Smooth muscle cell of the brain vasculature (primary cell): Measurements from ENCODE around the gene CACHD1.

Experiments
- DNase-seq: peaks from one replicate; pipeline ENCODE4 v3.0.0-alpha.2; 2012; ENCODE audit warnings: low read depth, low spot score

Gene CACHD1

DNA sequence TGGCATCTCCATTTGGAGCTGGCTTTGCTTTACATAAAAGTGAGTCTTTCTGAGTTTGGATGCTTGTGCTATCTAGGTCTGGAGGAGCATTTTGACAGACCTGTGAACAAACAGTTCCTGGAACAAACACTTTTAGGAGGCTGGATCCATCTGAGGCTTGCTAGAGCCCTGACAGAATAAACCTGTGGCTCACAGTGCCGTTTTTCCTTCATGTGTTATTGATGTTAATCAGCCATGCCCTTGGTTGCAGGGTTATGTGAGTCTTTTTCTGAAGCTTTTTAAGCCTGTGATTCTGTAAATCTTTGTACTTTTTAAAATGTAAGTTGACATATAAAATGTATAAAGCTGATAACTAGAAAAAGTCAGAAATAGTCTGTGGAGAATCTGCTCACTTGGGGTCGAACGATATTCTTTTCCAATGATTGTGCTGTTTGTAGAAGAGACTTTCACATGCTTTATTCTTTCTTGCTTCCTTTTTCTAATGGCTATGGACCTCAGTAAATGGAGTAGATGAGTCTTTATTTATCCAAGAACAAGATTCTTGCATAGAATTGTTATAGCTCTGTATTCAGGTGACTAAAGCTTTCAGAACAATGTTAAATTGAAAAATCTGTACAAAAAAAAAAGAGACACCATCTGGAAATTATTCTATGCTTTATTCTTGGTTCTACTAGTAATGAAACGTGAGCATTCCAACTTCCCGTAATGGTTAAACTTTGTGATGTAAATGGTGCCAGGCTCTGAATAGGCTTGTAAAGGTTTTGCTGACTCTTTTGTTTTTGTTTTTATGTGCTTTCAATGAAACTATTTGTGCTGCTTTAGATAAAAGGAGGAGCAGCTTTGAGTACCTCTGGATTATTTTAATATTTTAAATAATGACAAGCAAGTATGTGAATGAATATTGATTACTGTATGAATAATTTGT is 53.7 kb downstream of the CACHD1 start:
- no peak for DNase-seq

- no peak for DNase-seq
Observed at GRCh38 chr1:64524614-64525013, 54.7 kb downstream of the CACHD1 start.

DNA sequence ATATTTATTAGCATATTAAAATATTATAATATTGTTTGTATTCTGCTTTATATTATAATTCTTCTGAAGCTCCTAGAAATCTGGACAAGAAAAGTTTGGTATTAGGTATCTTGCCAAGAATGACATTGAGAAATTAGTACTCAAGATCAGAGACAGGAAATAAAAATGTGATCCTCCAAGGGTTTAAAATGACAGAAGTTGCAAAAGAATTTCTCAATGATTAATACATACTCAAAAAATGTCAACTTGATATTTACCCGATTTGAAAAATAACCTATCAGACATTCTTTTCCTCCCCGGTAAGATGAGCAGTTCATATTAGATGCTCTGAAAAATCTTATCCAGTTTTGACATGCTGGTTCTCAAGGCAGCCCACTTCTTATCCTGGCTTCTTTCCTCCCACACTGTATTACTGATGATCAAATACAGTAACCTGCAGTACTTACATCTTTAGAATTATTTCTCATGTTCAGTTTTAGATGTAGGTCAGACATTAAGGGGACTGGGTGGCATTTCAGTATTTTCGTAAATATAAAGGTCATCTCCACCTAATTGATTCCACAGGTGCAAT is 55.3 kb downstream of the CACHD1 start:
- DNase-seq = no peak

DNA sequence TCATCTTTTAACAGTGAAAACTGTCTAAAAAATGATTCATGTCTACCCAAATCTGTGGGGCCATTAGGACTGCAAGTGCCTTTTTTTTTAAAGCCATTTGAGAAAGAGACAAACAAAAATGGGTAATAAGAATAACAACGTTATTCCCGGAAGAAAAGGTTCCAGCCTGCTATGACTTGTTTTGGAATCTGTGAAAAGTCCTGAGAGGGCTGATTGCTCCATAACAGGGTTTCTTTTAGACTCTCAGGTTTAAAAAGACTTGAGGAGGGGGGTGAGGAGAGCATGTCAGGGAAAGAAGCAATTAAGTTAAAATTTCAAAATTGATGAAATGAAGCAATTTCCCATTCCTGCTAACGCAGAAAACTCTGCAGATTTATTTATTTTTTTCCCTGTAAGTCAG is 56.4 kb downstream of the CACHD1 start:
- no peak for DNase-seq

DNA sequence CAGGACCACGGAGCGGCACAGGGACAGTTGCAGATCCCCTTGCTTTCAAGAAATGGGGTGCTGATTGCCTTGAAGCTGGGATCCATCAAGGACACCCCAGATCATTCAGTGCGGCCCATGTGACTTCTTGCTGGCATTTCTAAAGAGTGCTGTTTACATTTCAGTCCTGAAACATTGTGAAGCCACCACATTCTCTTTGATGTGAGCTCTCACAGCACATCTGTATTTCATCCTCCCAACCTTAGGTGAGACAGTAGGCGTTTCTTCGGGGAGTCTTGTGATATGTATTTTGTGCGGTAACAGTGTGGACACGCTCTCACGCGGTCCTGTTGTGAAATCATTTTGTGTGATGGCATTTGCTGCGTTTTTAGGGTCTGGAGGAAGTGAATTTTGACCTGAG is 57.2 kb downstream of the CACHD1 start:
- no peak for DNase-seq

- no peak for DNase-seq
Observed at GRCh38 chr1:64527786-64528185, 57.9 kb downstream of the CACHD1 start.

DNA sequence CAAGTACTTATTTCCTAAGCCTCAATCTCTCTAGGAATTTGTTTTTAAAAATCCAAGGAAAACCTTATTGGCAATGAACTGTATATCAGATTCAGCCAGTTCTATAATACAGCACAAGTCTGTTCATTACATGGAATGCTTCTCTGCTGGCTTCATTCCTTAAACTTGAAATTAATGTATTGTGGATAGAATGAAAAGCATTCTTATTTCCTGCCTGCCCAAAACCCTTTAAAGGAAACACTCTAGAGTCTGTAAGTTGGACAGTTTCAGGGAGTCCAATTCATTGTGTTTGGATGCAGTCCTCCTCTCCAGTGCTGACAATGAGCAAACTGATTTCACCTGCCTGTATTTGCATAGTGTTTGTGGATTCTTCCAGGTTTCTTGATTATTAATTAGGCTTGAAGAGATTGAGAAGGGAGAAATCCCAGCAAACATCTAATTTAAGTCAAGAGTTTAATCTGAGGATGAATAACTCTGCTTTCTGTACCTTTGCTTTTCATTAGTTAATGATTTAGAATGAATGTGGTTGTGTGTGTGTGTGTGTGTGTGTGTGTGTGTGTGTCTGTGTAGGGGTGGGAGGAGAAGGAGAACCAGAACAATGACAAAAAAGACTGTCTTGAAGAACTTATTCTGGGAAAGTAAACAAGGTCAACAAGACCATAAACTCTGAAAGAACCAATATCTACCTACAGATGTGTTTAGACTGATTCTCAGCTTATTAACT is 61.2 kb downstream of the CACHD1 start:
- no peak for DNase-seq

DNA sequence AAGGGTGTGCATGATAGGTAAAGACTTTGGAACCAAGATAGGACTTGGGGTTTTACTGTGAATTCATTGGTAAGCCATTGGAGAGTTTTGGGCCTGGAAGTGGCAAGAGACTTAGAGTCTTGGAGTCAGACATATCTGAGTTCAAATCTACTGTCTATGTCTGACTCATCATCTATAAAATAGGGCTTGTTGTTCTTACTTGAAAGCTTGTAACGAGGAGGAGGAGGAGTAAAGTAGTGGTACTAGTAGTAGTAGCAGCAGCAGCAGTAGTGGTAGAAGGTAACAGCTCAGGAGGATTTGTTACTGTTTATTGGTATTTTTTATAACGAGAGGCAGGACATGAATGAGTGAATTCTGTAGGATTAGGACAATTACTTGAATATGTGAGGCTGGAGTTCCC is 62.7 kb downstream of the CACHD1 start:
- DNase-seq = no peak

- no peak for DNase-seq
Observed at GRCh38 chr1:64535938-64536835, 66.3 kb downstream of the CACHD1 start.

GRCh38 chr1:64536836-64537490 is 67.0 kb downstream of the CACHD1 start:
- DNase-seq = no peak

GRCh38 chr1:64537942-64538341 is 68.0 kb downstream of the CACHD1 start:
- no peak for DNase-seq

GRCh38 chr1:64538389-64538788 is 68.5 kb downstream of the CACHD1 start:
- DNase-seq = no peak

DNA sequence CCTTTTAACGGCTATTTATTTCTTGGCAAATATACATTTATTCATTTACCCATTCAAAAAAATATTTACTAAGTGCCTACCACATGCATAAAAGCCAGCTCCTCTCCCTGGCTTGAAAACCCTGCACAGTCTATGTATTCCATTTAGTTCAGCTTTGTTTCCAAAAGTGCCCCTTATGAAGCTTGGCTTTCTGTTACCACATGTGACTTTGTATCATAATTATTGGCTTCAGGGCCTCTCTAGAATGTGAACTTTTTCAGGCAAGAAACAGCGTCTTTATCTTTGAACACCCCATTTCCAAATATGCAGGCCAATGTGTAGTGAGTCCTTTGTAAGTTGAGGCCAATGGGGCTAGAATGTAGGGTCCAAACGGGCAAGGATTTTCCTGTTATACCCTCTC is 69.4 kb downstream of the CACHD1 start:
- no peak for DNase-seq

GRCh38 chr1:64539781-64540218 is 69.9 kb downstream of the CACHD1 start:
- peak; percentile 39 for DNase-seq

- no peak for DNase-seq
Observed at GRCh38 chr1:64540265-64540791, 70.4 kb downstream of the CACHD1 start.

DNA sequence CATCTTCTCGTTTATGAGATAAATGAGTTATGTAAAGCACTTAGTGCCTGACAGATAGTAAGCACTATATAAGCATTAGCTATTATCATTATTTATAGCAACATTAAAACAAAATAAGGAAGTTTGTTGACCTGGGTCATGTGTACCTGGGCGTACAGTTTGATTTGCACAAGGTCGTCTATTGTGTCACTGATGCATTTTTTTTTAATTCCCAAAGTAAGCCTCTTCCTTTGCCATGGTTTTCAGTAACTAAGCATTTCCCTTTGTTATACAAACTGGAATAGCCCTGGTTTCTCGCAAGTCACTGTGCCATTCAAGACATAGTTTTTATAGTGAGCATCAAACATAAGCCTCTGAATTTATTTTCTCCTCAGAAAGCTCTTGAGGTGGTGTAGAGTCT is 72.2 kb downstream of the CACHD1 start:
- no peak for DNase-seq

DNA sequence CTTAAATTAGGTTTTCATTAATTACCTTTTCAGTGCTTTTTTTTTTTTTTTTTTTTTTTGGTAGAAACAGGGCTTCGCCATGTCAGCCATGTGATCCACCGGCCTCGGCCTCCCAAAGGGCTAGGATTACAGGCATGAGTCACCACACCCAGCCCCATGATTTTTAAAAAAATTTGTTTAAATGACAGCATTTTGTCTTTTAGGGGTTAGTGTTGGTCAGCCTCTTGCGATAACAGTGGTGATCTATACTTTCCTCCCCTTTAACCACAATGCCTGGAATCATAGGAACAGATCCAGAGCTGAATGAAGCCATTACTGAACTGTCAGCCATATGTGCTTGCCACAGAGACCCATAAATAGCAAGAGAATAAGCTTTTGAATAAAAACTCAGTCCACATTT is 73.9 kb downstream of the CACHD1 start:
- DNase-seq = no peak

- DNase-seq = no peak
Observed at GRCh38 chr1:64545118-64545843, 75.4 kb downstream of the CACHD1 start.

DNA sequence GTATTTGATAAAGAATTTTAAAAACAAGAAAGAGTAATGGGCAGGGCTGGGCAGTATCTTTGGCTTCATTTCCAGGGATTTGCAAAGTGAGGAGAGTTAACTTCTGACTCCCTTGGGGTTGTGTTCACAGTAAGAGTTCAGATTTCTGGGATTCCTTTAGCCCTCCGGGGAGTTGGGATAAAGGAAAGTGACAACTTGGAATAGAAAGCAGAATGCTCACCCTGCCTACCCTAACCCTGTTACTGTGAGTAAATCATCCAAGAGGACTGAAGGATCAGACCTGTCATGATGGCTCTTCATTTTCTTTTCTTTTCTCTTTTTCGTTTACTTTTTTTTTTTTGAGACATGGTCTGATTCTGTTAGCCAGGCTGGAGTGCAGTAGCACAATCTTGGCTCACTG is 76.1 kb downstream of the CACHD1 start:
- no peak for DNase-seq
